Cardiac muscle cell (in vitro differentiated cells and primary cell): ENCODE results near the gene ATN1. TPM values are rescaled to one million over a fixed set of nuclear protein-coding genes. Genes with fewer than 3 reads are reported as not detected.

Experiments
- DNase-seq, 2 donors: peaks; one replicate each; pipeline versions ENCODE4 v3.0.0 to v3.0.0-alpha.2; 2010 to 2017; ENCODE audit warnings: low read depth in 1 of 2, low spot score in 1 of 2
- H3K27ac ChIP-seq: fragments of 200-600 bp; sonication (generic); 2 replicates; pipeline ENCODE4 v1.5.1; 2016
- H3K27me3 ChIP-seq: fragments of 200-600 bp; sonication (generic); 2 replicates; pipeline ENCODE4 v1.6.0; 2016; ENCODE audit warnings: control low read depth
- H3K36me3 ChIP-seq: fragments of 200-600 bp; sonication (generic); 2 replicates; pipeline ENCODE4 v1.5.1; 2016; ENCODE audit warnings: control low read depth
- H3K4me1 ChIP-seq: fragments of 200-600 bp; sonication (generic); 2 replicates; pipeline ENCODE4 v1.8.1; 2017; ENCODE audit warnings: low read depth, mild to moderate bottlenecking, mixed run types
- H3K4me3 ChIP-seq: fragments of 200-600 bp; sonication (generic); 2 replicates; pipeline ENCODE4 v1.5.1; 2016; ENCODE audit warnings: mild to moderate bottlenecking
- H3K9me3 ChIP-seq: fragments of 200-600 bp; sonication (generic); 2 replicates; pipeline ENCODE4 v1.5.1; 2017; ENCODE audit warnings: low read depth, mild to moderate bottlenecking, control low read depth
- polyA plus RNA-seq: library from polyadenylated mRNA; unstranded; fragments of >200 nt; fragmentation: Nextera tagmentation; extraction: Ambion mirVana; gene quantifications from 2 replicates; pipeline ENCODE4 v1.2.1, GENCODE V29; 2016
- total RNA-seq: library from RNA; depleted of rRNA; stranded (reverse); fragments of >200 nt; gene quantifications from 2 replicates; pipeline ENCODE4 v1.2.3, GENCODE V29; 2016
- TF ChIP-seq, protein P1 (sequence below): IDR thresholded peaks from 2 replicates; pipeline ENCODE4 v1.5.1; 2012; ENCODE audit warnings: low read depth, mild to moderate bottlenecking, low read length

The ATN1 gene
- total and polyA plus RNA-seq, 2 experiments from 2014 or later = 22.8 to 46.4 TPM

DNA sequence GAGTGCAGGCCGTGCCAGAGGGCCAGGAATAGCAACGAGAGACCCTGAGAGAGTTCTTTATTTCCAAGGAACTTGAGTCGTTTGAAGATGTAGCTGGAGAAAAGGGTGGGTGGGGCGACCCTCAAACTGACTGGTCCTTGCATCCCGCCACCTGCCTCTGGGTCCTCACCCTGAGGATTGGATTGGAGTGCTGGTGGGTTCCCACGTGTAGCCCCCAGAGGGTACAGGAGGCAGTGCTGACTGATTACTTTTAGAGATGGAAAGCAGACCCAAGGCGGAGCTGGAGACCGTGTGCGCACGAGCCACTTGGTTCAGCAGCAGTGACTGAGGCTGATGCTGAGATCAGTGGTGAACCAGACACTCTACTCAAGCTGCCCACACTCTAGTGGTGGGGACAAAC, 49.9 kb downstream of the ATN1 start:
- H3K27me3 ChIP-seq = no peaks in the 10 kb centered on the region
- DNase-seq = no peak
- TF ChIP-seq, protein P1, sequence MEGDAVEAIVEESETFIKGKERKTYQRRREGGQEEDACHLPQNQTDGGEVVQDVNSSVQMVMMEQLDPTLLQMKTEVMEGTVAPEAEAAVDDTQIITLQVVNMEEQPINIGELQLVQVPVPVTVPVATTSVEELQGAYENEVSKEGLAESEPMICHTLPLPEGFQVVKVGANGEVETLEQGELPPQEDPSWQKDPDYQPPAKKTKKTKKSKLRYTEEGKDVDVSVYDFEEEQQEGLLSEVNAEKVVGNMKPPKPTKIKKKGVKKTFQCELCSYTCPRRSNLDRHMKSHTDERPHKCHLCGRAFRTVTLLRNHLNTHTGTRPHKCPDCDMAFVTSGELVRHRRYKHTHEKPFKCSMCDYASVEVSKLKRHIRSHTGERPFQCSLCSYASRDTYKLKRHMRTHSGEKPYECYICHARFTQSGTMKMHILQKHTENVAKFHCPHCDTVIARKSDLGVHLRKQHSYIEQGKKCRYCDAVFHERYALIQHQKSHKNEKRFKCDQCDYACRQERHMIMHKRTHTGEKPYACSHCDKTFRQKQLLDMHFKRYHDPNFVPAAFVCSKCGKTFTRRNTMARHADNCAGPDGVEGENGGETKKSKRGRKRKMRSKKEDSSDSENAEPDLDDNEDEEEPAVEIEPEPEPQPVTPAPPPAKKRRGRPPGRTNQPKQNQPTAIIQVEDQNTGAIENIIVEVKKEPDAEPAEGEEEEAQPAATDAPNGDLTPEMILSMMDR = no peak
- H3K27ac ChIP-seq = no peak overlapping the region
- H3K4me1 ChIP-seq = no peaks in the 10 kb centered on the region
- no peak overlapping the region for H3K4me3 ChIP-seq
- H3K9me3 ChIP-seq = no peaks in the 10 kb centered on the region
- H3K36me3 ChIP-seq = peaks cover 35% of the 10 kb centered on the region

DNA sequence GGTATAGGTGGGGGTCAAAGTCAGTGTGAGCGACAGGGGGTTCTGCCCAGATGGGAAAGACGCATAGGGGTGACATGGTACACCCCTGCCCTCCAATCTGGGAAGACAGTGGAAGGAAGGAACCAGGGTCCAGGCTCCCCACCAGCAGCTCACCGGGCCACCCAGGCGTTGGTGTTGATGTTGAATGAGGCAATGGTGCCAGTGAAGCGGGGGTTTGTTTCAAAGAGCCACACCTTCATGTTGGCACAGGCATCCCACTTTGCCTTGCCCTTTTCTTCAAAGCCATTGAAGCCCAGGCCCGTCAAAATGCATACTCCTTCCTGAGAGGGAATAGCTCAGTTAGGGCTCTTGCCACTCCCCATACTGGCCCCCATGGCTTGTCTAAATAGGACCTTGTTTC, 50.4 kb downstream of the ATN1 start:
- H3K27ac ChIP-seq = peak overlapping the region; percentile 76
- no peak for DNase-seq
- TF ChIP-seq, protein P1 = no peak
- no peaks in the 10 kb centered on the region for H3K4me1 ChIP-seq
- H3K4me3 ChIP-seq = no peak overlapping the region
- no peaks in the 10 kb centered on the region for H3K9me3 ChIP-seq
- H3K36me3 ChIP-seq = peaks cover 35% of the 10 kb centered on the region
- no peaks in the 10 kb centered on the region for H3K27me3 ChIP-seq

DNA sequence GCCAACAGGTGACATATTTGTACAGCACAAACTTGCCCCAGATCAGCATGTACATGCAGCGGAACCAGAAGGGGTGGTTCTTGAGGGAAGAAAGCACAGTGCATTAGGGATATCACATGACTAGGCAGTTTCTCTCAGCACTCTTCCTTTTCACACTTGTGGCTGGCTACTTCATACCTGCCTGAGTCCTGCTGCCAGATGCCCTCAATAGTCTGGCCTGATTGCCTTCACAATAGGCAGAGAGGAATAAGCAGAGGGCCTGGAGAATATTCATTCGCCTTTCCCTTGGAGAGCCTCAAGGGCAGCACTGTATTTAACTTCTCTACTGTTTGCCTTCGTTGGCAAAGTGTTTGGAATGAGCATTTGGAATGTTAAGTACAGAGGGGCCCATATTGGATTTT, 50.9 kb downstream of the ATN1 start:
- H3K4me3 ChIP-seq = no peak overlapping the region
- no peaks in the 10 kb centered on the region for H3K9me3 ChIP-seq
- TF ChIP-seq, protein P1 = no peak
- H3K27ac ChIP-seq = peak overlapping the region; percentile 76
- H3K27me3 ChIP-seq = no peaks in the 10 kb centered on the region
- DNase-seq = no peak
- no peaks in the 10 kb centered on the region for H3K4me1 ChIP-seq
- H3K36me3 ChIP-seq = peaks cover 37% of the 10 kb centered on the region

DNA sequence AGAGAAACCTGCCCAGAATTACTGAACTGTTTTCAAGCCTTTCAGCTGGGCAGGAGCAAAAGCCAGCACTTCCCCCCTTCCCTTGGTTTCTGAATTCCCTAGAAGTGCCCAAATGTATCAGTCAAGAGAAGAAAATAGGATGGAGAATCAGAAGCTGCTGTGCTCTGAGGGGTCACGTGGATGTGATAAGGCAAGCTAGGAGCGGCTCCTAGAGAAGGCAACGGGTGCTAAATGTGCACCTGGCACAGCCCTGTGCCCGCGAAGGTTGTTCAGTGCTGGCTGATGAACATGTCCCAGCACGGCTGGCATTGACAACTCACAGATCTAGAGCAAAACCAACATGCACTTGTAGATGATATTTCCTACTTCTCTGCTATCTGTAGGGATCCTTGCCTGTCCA, 51.3 kb downstream of the ATN1 start:
- no peaks in the 10 kb centered on the region for H3K27me3 ChIP-seq
- peaks cover 41% of the 10 kb centered on the region for H3K36me3 ChIP-seq
- no peaks in the 10 kb centered on the region for H3K4me1 ChIP-seq
- H3K9me3 ChIP-seq = no peaks in the 10 kb centered on the region
- H3K27ac ChIP-seq = peak overlapping the region; percentile 76
- no peak for DNase-seq
- TF ChIP-seq, protein P1 = no peak
- H3K4me3 ChIP-seq = no peak overlapping the region

DNA sequence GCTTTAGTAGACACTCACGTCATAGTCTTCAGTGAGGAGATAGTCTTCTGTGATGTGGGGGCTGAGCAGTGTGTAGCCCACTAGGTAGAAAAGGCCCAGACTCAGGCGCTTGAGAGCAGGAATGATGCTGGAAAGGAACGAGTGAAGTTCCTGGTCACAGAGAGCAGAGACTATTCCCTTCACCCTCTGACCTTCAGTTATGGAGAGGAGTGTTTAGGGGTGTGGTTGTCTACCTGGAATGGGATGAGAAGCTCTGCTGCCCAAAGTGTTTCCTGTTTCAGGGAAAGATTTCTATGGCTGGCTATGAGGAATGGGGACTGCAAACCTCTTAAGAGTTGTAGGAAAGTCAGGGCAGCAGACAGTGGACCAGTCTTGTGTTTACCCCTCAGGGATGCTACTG, 51.7 kb downstream of the ATN1 start:
- peaks cover 38% of the 10 kb centered on the region for H3K36me3 ChIP-seq
- no peaks in the 10 kb centered on the region for H3K4me1 ChIP-seq
- no peak for DNase-seq
- no peaks in the 10 kb centered on the region for H3K9me3 ChIP-seq
- no peak overlapping the region for H3K4me3 ChIP-seq
- no peaks in the 10 kb centered on the region for H3K27me3 ChIP-seq
- TF ChIP-seq, protein P1 = no peak
- no peak overlapping the region for H3K27ac ChIP-seq

DNA sequence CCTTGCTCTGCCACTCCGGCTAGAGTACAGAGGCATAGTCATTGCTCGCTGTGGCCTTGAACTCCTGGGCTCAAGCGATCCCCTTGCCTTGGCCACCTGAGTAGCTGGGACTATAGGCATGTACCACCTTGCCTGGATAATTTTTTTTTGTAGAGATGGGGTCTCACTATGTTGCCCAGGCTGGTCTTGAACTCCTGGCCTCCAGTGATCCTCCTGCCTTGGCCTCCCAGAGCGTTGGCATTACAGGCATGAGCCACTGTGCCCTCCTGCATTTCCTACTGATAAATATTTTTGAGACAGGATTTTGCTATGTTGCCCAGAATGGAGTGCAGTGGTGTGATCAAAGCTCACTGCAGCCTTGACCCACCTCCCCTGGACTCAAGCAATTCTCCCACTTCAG, 52.3 kb downstream of the ATN1 start:
- TF ChIP-seq, protein P1 = no peak
- H3K27ac ChIP-seq = no peak overlapping the region
- no peaks in the 10 kb centered on the region for H3K9me3 ChIP-seq
- peaks cover 32% of the 10 kb centered on the region for H3K36me3 ChIP-seq
- H3K4me3 ChIP-seq = no peak overlapping the region
- H3K4me1 ChIP-seq = no peaks in the 10 kb centered on the region
- DNase-seq = no peak
- no peaks in the 10 kb centered on the region for H3K27me3 ChIP-seq
